B cell (primary cell): Measurements from ENCODE around the gene MFGE8.

Source experiments
- EZH2 ChIP-seq: IDR thresholded peaks from 2 replicates; pipeline ENCODE4 v1.6.1; 2012; ENCODE audit warnings: borderline replicate concordance, low read depth, mild to moderate bottlenecking, moderate library complexity, low read length; ENCODE audit not compliant: insufficient read depth, poor library complexity, severe bottlenecking
- TF ChIP-seq, protein P1 (sequence below): fragments of 200-600 bp; IDR thresholded peaks from one replicate; pipeline ENCODE4 v1.8.0; 2022; ENCODE audit warnings: antibody characterized with exemption, mild to moderate bottlenecking

DNA sequence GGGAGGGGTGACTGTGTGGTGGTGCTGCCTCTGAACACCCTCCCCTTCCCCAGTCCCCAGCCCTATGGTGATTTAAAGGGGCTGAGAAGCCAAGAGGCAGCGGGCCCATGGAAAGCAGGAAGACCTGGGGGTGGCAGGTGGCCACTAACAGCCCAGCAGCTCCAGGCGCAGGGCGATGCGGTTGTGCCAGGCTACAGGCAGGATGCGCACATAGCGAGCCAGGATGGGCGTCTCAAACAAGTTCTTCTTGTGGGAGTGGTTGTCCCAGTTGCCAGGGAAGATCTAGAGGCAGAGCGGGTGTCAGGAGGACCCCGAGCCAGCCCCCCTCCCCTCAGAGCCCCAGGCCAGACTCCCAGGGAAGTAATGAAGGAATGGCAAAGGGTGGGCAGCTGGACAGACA lies 13.9 kb downstream of the MFGE8 start:
- TF ChIP-seq, protein P1, sequence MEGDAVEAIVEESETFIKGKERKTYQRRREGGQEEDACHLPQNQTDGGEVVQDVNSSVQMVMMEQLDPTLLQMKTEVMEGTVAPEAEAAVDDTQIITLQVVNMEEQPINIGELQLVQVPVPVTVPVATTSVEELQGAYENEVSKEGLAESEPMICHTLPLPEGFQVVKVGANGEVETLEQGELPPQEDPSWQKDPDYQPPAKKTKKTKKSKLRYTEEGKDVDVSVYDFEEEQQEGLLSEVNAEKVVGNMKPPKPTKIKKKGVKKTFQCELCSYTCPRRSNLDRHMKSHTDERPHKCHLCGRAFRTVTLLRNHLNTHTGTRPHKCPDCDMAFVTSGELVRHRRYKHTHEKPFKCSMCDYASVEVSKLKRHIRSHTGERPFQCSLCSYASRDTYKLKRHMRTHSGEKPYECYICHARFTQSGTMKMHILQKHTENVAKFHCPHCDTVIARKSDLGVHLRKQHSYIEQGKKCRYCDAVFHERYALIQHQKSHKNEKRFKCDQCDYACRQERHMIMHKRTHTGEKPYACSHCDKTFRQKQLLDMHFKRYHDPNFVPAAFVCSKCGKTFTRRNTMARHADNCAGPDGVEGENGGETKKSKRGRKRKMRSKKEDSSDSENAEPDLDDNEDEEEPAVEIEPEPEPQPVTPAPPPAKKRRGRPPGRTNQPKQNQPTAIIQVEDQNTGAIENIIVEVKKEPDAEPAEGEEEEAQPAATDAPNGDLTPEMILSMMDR = no peak
- no peak for TF ChIP-seq EZH2
